Testis (tissue), 3 donors: ENCODE measurements around the gene NTM. TPM values are rescaled to one million over a fixed set of nuclear protein-coding genes. Genes with fewer than 3 reads are reported as not detected.

Source experiments
- DNase-seq: peaks from one replicate; pipeline ENCODE4 v3.0.0-alpha.2; 2019
- H3K27ac ChIP-seq, 2 donors: fragments of 200-600 bp; sonication (generic); one replicate each; pipeline ENCODE4 v1.5.1; 2019
- H3K27me3 ChIP-seq: fragments of 200-600 bp; sonication (generic); one replicate; pipeline ENCODE4 v1.5.1; 2019
- H3K36me3 ChIP-seq: fragments of 200-600 bp; sonication (generic); one replicate; pipeline ENCODE4 v1.5.1; 2017; ENCODE audit warnings: low read depth; ENCODE audit errors: missing control alignments
- H3K4me1 ChIP-seq: fragments of 200-600 bp; sonication (generic); one replicate; pipeline ENCODE4 v1.5.1; 2019
- H3K4me3 ChIP-seq, 2 donors: fragments of 200-600 bp; sonication (generic); one replicate each; pipeline ENCODE4 v1.5.1; 2017 to 2019
- H3K9me3 ChIP-seq: fragments of 200-600 bp; sonication (generic); one replicate; pipeline ENCODE4 v1.5.1; 2017
- POLR2A ChIP-seq: fragments of 450-650 bp; IDR thresholded peaks from one replicate; pipeline ENCODE4 v1.6.1; 2017; ENCODE audit warnings: antibody characterized with exemption, mild to moderate bottlenecking, moderate library complexity
- WGBS, 2 donors: methylation state at CpG; one replicate each; pipeline ENCODE4 v1.1.5; 2018; 5-methylcytosine and 5-hydroxymethylcytosine counted together
- intact Hi-C: fragments of 100-400 bp; cut with DNase I; formaldehyde crosslinking; loops from one replicate; pipeline ENCODE4 v1.15.1; 2023; ENCODE audit warnings: low total_unique reads
- polyA plus RNA-seq: library from polyadenylated mRNA; stranded (reverse); fragments of 350-450 nt; fragmentation: Illumina TruSeq; extraction: RNeasy Lipid Tissue Mini Kit (QIAGEN cat#74804); gene quantifications from one replicate; pipeline ENCODE4 v1.2.3, GENCODE V29; 2014; ENCODE audit warnings: low read depth, low replicate concordance; ENCODE audit not compliant: insufficient read depth
- total RNA-seq, 2 donors: library from RNA; depleted of rRNA; stranded (reverse); fragments of >200 nt; gene quantifications; one replicate each; pipeline ENCODE4 v1.2.3, GENCODE V29; 2016
- TF ChIP-seq, protein P1 (sequence below), 3 experiments: fragments of 450-650 bp in 2 of 3; fragments of 200-600 bp in 1 of 3; sonication (generic) in 1 of 3; IDR thresholded peaks; one replicate each; pipeline ENCODE4 v1.5.1; 2016 to 2019; ENCODE audit warnings: antibody characterized with exemption in 3 of 3, mild to moderate bottlenecking in 2 of 3, moderate library complexity in 1 of 3

The NTM gene
- total and polyA plus RNA-seq, 3 donors from 2014 or later = 1.7 to 4.5 (median 1.8) TPM

DNA sequence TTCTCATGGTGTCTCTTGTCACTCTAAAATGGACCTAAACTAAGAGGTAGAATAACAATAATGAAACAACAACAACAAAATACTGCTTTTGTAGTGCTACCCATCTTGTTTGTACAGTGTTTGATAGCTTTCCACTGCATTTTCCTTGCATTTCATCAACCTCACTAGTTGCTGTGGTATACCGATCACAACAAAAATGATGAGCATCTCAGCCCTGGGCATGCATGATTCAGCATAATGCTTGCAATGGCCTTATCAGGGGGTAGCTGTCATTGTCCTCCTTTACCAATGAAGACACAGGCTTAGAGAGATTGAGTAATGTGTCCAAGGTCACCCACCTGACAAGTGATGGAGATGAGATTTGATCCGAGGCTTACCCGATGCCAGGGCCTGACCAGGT is 682.5 kb downstream of the NTM start:
- 95 to 100% methylated on average over 3 of the region's 3 CpGs for WGBS, 2 donors
- Histone ChIP-seq H3K4me1 (no peaks in the 10 kb centered on the region), H3K9me3 (no peaks in the 10 kb centered on the region)

GRCh38 chr11:132054822-132055221 is 684.4 kb downstream of the NTM start:
- Histone ChIP-seq H3K4me1 (no peaks in the 10 kb centered on the region), H3K9me3 (no peaks in the 10 kb centered on the region), H3K36me3 (no peaks in the 10 kb centered on the region), H3K27me3 (no peaks in the 10 kb centered on the region), H3K27ac (no peak overlapping the region), H3K4me3 (no peak overlapping the region)
- TF ChIP-seq, protein P1, sequence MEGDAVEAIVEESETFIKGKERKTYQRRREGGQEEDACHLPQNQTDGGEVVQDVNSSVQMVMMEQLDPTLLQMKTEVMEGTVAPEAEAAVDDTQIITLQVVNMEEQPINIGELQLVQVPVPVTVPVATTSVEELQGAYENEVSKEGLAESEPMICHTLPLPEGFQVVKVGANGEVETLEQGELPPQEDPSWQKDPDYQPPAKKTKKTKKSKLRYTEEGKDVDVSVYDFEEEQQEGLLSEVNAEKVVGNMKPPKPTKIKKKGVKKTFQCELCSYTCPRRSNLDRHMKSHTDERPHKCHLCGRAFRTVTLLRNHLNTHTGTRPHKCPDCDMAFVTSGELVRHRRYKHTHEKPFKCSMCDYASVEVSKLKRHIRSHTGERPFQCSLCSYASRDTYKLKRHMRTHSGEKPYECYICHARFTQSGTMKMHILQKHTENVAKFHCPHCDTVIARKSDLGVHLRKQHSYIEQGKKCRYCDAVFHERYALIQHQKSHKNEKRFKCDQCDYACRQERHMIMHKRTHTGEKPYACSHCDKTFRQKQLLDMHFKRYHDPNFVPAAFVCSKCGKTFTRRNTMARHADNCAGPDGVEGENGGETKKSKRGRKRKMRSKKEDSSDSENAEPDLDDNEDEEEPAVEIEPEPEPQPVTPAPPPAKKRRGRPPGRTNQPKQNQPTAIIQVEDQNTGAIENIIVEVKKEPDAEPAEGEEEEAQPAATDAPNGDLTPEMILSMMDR (IDR thresholded peaks at IDR 0.05) = no peak
- no peak for TF ChIP-seq POLR2A
- DNase-seq = no peak
- intact Hi-C loops = no loop called here
- 38 to 41% methylated on average over 1 of the region's 1 CpG for WGBS, 2 donors

More for the DNA sequence above, 682.5 kb downstream of the NTM start:
- DNase-seq = no peak
- intact Hi-C loops = no loop called here
- TF ChIP-seq, protein P1 (IDR thresholded peaks at IDR 0.05) = no peak
- no peak for TF ChIP-seq POLR2A
- Histone ChIP-seq H3K27ac (no peak overlapping the region), H3K4me3 (no peak overlapping the region), H3K36me3 (no peaks in the 10 kb centered on the region), H3K27me3 (no peaks in the 10 kb centered on the region)

- H3K27me3 ChIP-seq = no peaks in the 10 kb centered on the region
- no peak overlapping the region for H3K4me3 ChIP-seq
- no peaks in the 10 kb centered on the region for H3K4me1 ChIP-seq
- TF ChIP-seq, protein P1 (IDR thresholded peaks at IDR 0.05) = no peak
- no peak for TF ChIP-seq POLR2A
- intact Hi-C loops = no loop called here
- 78 to 85% methylated on average over 6 of the region's 6 CpGs for WGBS, 2 donors
- H3K27ac ChIP-seq = no peak overlapping the region
- no peaks in the 10 kb centered on the region for H3K9me3 ChIP-seq
- no peaks in the 10 kb centered on the region for H3K36me3 ChIP-seq
- DNase-seq = no peak
Measured at GRCh38 chr11:132055296-132055695, 684.9 kb downstream of the NTM start.

- intact Hi-C loops = no loop called here
- no peaks in the 10 kb centered on the region for H3K27me3 ChIP-seq
- H3K4me1 ChIP-seq = no peaks in the 10 kb centered on the region
- WGBS, 2 donors = 72 to 73% methylated on average over 6 of the region's 6 CpGs
- DNase-seq = no peak
- no peak overlapping the region for H3K4me3 ChIP-seq
- TF ChIP-seq POLR2A = no peak
- TF ChIP-seq, protein P1 (IDR thresholded peaks at IDR 0.05) = no peak
- H3K36me3 ChIP-seq = no peaks in the 10 kb centered on the region
- H3K27ac ChIP-seq = no peak overlapping the region
- H3K9me3 ChIP-seq = no peaks in the 10 kb centered on the region
Measured at GRCh38 chr11:132056689-132057088, 686.3 kb downstream of the NTM start.

DNA sequence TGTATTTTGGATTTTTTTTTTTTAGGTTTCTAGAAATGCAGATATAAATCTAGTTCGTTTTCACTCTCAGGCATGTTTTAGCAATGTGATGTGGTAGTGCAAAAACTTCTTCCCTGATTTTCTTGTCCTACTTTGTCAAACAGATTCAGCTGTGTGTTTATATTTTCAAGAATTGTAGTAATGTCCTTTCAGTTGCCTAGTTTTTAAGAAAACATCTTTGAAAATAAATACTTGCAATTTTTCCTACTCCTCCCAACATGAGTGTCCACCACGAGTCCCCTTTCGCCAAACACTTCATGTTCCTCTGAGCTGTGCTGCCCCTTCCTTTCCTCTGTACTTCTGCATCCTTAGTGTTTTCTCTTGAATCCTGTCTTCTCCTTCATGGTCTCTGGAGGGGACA is 686.9 kb downstream of the NTM start:
- DNase-seq = no peak
- H3K4me1 ChIP-seq = no peaks in the 10 kb centered on the region
- 67 to 70% methylated on average over 3 of the region's 3 CpGs for WGBS, 2 donors
- intact Hi-C loops = no loop called here
- H3K27ac ChIP-seq = no peak overlapping the region
- H3K9me3 ChIP-seq = no peaks in the 10 kb centered on the region
- TF ChIP-seq POLR2A = no peak
- TF ChIP-seq, protein P1 (IDR thresholded peaks at IDR 0.05) = no peak
- no peak overlapping the region for H3K4me3 ChIP-seq
- no peaks in the 10 kb centered on the region for H3K36me3 ChIP-seq
- no peaks in the 10 kb centered on the region for H3K27me3 ChIP-seq
